ENCODE results near the gene SRGAP3.

The SRGAP3 gene

GRCh38 chr3:8982509-8982908 lies 266.9 kb downstream of the SRGAP3 start:
- no peak for DNase-seq

GRCh38 chr3:8981700-8982099 lies 267.7 kb downstream of the SRGAP3 start:
- DNase-seq = no peak

GRCh38 chr3:8981296-8981695 lies 268.1 kb downstream of the SRGAP3 start:
- no peak for DNase-seq

- no peak for DNase-seq
Measured at GRCh38 chr3:8980756-8981257, 268.6 kb downstream of the SRGAP3 start.

GRCh38 chr3:8979262-8979661 lies 270.2 kb downstream of the SRGAP3 start:
- no peak for DNase-seq

GRCh38 chr3:8978551-8978950 lies 270.9 kb downstream of the SRGAP3 start:
- DNase-seq = no peak

- DNase-seq = no peak
Measured at GRCh38 chr3:8976540-8977182, 272.8 kb downstream of the SRGAP3 start.

- no peak for DNase-seq
Measured at GRCh38 chr3:8975081-8976020, 274.1 kb downstream of the SRGAP3 start.

- no peak for DNase-seq
Measured at GRCh38 chr3:8974458-8974857, 275.0 kb downstream of the SRGAP3 start.

- peak; percentile 50 for DNase-seq
Measured at GRCh38 chr3:8972639-8973038, 276.8 kb downstream of the SRGAP3 start.

GRCh38 chr3:8970971-8971589 lies 278.4 kb downstream of the SRGAP3 start:
- DNase-seq = peak; percentile 42

- no peak for DNase-seq
Measured at GRCh38 chr3:8969241-8969640, 280.2 kb downstream of the SRGAP3 start.

GRCh38 chr3:8968375-8968882 lies 281.0 kb downstream of the SRGAP3 start:
- DNase-seq = no peak

GRCh38 chr3:8967553-8967952 lies 281.9 kb downstream of the SRGAP3 start:
- DNase-seq = no peak

- no peak for DNase-seq
Measured at GRCh38 chr3:8966820-8967348, 282.6 kb downstream of the SRGAP3 start.

- DNase-seq = no peak
Measured at GRCh38 chr3:8966150-8966819, 283.2 kb downstream of the SRGAP3 start.

- DNase-seq = peak; percentile 96
Measured at GRCh38 chr3:8964436-8965370, 284.7 kb downstream of the SRGAP3 start.

GRCh38 chr3:8963137-8963853 lies 286.2 kb downstream of the SRGAP3 start, which contains the start of gene RAD18:
Gene RAD18, minus strand, starts transcription at chr3:8963472. Its CDS starts 87 bp downstream, at chr3:8963385.
- DNase-seq = peak; percentile 88

- DNase-seq = no peak
Measured at GRCh38 chr3:8962226-8962861, 287.1 kb downstream of the SRGAP3 start.

- DNase-seq = no peak
Measured at GRCh38 chr3:8959668-8960067, 289.8 kb downstream of the SRGAP3 start.

Measured in NCI-H226 (cell line).